ENCODE results near the gene LDLRAP1.

- TF ChIP-seq POLR2A (IDR thresholded peaks at IDR 0.05) (no peak), CTCF (IDR thresholded peaks at IDR 0.05) (no peak), POLR2AphosphoS5 (IDR thresholded peaks at IDR 0.05) (no peak)
These were observed 42.0 kb upstream of the LDLRAP1 start for GRCh38 chr1:25501235-25502058.

Measured in sigmoid colon (tissue), 4 donors.